ENCODE measurements around the gene GCN1.
A peak's percentile ranks its signal among the peaks of the same experiment; 100 is the strongest.

The GCN1 gene

GRCh38 chr12:120136093-120136770, 58.3 kb downstream of the GCN1 start:
- DNase-seq, result no peak

- DNase-seq, result no peak
Observed at GRCh38 chr12:120134307-120134980, 60.1 kb downstream of the GCN1 start.

GRCh38 chr12:120132863-120133385, 61.6 kb downstream of the GCN1 start:
- no peak for DNase-seq

GRCh38 chr12:120132054-120132836, 62.3 kb downstream of the GCN1 start:
- DNase-seq, result no peak

- DNase-seq, result no peak
Observed at GRCh38 chr12:120131116-120131515, 63.4 kb downstream of the GCN1 start.

- no peak for DNase-seq
Observed at GRCh38 chr12:120130011-120130410, 64.5 kb downstream of the GCN1 start.

GRCh38 chr12:120126635-120127005, 67.9 kb downstream of the GCN1 start:
- DNase-seq, result peak; percentile 90 to 93 (median 93)

- no peak for DNase-seq
Observed at GRCh38 chr12:120125792-120126634, 68.5 kb downstream of the GCN1 start.

GRCh38 chr12:120125029-120125428, 69.5 kb downstream of the GCN1 start:
- DNase-seq, result no peak

GRCh38 chr12:120121766-120122293, 72.7 kb downstream of the GCN1 start:
- DNase-seq, result peak; percentile 14 to 56 (median 46)

GRCh38 chr12:120121343-120121742, 73.2 kb downstream of the GCN1 start:
- DNase-seq, result no peak

GRCh38 chr12:120119271-120119973, 75.1 kb downstream of the GCN1 start:
- peak; percentile 71 to 84 (median 76) for DNase-seq

GRCh38 chr12:120118321-120119061, 76.0 kb downstream of the GCN1 start:
- peak; percentile 17 to 56 (median 46) for DNase-seq

GRCh38 chr12:120117961-120118320, 76.6 kb downstream of the GCN1 start:
- no peak for DNase-seq

- peak; percentile 96 to 99 (median 99) for DNase-seq
Observed at GRCh38 chr12:120116792-120117651, 77.5 kb downstream of the GCN1 start.

- no peak for DNase-seq
Observed at GRCh38 chr12:120116441-120116791, 78.1 kb downstream of the GCN1 start, which contains the start of gene RAB35. Gene RAB35 (minus strand): TSS chr12:120116753. CDS start chr12:120116650, 103 bp downstream.

- DNase-seq, result peak; percentile 53 to 70 (median 56)
Observed at GRCh38 chr12:120115692-120116440, 78.6 kb downstream of the GCN1 start.

- DNase-seq, result peak in 2 of 3 donors; percentile 28 to 35
Observed at GRCh38 chr12:120115066-120115465, 79.4 kb downstream of the GCN1 start.
